GM12878 (cell line): ENCODE measurements around the gene FADS3.

Experiments used
- EP300 ChIP-seq, 2 experiments: fragments of 150-350 bp in 1 of 2; IDR thresholded peaks; 2 replicates each; pipeline ENCODE4 v1.6.1; 2011 to 2012; ENCODE audit warnings: low read depth in 2 of 2, low read length in 2 of 2, borderline replicate concordance in 1 of 2, improper control_type of control experiment in 1 of 2, inconsistent platforms in 1 of 2; ENCODE audit not compliant: control insufficient read depth in 1 of 2
- KDM1A ChIP-seq: fragments of 200-600 bp; sonication (generic); IDR thresholded peaks from 2 replicates; pipeline ENCODE4 v1.6.1; 2016; ENCODE audit warnings: borderline replicate concordance
- POLR2A ChIP-seq: IDR thresholded peaks from 2 replicates; pipeline ENCODE4 v1.6.1; 2011; ENCODE audit warnings: low read depth, mild to moderate bottlenecking, low read length
- RFX5 ChIP-seq: IDR thresholded peaks from 2 replicates; pipeline ENCODE4 v1.6.1; 2011; ENCODE audit warnings: low read depth, low read length, improper control_type of control experiment
- SMC3 ChIP-seq: IDR thresholded peaks from 2 replicates; pipeline ENCODE4 v1.6.1; 2011; ENCODE audit warnings: low read length, improper control_type of control experiment, borderline replicate concordance
- TF ChIP-seq, protein P1 (sequence below): IDR thresholded peaks from 2 replicates; pipeline ENCODE4 v1.6.1; 2012; ENCODE audit warnings: mild to moderate bottlenecking, low read depth, low read length

DNA sequence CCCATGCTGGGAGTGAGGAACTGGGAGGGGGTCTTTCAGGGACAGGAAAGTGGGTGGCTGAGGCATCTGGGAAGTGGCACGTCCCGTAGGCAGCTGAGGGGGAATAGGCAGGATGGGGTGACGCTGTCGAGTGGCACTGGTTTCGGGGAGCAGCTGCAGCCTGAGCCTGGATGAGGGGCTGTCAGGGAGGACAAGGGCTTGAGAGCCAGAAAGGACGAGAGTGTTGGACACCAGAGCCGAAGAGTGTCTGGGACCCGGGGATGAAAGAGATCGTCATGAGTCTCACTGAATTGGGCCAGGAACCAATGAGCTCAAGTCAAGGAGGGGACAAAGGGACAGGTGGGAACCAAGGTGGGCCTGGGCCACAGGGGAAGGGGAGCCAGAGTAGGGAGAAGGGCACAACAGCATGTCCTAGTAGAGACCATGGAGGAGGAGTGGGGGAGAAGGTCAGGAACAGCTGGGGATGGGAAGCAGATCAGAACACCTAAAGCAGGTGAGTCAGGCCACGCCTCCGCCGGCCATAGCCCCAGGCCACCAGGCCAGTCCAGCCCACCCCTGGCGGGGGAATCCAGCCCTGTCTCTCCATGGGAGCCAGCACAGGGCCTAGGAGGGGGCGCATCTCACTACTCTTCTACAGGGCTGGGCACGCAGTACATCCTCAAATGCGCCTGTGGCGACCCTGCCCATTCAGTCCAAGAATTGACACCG lies 21.8 kb upstream of the FADS3 start:
- no peak for TF ChIP-seq RFX5
- TF ChIP-seq KDM1A = no peak
- no peak for TF ChIP-seq SMC3
- TF ChIP-seq POLR2A = no peak
- TF ChIP-seq, protein P1, sequence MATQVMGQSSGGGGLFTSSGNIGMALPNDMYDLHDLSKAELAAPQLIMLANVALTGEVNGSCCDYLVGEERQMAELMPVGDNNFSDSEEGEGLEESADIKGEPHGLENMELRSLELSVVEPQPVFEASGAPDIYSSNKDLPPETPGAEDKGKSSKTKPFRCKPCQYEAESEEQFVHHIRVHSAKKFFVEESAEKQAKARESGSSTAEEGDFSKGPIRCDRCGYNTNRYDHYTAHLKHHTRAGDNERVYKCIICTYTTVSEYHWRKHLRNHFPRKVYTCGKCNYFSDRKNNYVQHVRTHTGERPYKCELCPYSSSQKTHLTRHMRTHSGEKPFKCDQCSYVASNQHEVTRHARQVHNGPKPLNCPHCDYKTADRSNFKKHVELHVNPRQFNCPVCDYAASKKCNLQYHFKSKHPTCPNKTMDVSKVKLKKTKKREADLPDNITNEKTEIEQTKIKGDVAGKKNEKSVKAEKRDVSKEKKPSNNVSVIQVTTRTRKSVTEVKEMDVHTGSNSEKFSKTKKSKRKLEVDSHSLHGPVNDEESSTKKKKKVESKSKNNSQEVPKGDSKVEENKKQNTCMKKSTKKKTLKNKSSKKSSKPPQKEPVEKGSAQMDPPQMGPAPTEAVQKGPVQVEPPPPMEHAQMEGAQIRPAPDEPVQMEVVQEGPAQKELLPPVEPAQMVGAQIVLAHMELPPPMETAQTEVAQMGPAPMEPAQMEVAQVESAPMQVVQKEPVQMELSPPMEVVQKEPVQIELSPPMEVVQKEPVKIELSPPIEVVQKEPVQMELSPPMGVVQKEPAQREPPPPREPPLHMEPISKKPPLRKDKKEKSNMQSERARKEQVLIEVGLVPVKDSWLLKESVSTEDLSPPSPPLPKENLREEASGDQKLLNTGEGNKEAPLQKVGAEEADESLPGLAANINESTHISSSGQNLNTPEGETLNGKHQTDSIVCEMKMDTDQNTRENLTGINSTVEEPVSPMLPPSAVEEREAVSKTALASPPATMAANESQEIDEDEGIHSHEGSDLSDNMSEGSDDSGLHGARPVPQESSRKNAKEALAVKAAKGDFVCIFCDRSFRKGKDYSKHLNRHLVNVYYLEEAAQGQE = no peak
- no peak for TF ChIP-seq EP300 (IDR thresholded peaks at IDR 0.05; ENCODE audit: borderline replicate concordance in 1 of 2, control insufficient read depth in 1 of 2, low read depth in 2 of 2, low read length in 2 of 2)
